NCI-H774 (cell line): ENCODE data around the gene GDI1.

Source experiments
- DNase-seq: peaks from one replicate; lab custom pipeline; 2025; lab: John Stamatoyannopoulos, UW

The GDI1 gene

GRCh38 chrX:154482786-154483185 lies 45.8 kb downstream of the GDI1 start:
- no peak for DNase-seq

GRCh38 chrX:154483325-154483724 lies 46.4 kb downstream of the GDI1 start:
- no peak for DNase-seq

GRCh38 chrX:154484255-154485149 lies 47.5 kb downstream of the GDI1 start:
- no peak for DNase-seq

- no peak for DNase-seq
Observed at GRCh38 chrX:154485150-154486051, 48.4 kb downstream of the GDI1 start.

DNA sequence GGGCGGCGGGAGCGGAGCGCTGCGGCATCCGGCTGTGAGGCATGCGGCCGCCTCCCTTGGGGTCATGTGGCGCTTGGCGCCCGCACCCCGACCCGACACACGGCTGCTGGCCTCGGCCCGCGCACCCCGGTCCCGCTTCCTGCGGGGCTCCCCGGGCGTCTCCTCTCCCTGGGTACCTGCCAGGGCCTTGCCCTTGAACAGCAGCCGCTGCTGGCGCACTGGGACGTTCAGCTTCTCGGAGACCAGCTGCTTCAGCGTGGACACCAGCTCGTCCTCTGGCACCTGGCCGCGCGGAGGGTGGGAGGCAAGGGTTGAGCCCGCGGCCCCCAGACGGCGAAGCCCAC lies 49.1 kb downstream of the GDI1 start:
- DNase-seq: no peak

DNA sequence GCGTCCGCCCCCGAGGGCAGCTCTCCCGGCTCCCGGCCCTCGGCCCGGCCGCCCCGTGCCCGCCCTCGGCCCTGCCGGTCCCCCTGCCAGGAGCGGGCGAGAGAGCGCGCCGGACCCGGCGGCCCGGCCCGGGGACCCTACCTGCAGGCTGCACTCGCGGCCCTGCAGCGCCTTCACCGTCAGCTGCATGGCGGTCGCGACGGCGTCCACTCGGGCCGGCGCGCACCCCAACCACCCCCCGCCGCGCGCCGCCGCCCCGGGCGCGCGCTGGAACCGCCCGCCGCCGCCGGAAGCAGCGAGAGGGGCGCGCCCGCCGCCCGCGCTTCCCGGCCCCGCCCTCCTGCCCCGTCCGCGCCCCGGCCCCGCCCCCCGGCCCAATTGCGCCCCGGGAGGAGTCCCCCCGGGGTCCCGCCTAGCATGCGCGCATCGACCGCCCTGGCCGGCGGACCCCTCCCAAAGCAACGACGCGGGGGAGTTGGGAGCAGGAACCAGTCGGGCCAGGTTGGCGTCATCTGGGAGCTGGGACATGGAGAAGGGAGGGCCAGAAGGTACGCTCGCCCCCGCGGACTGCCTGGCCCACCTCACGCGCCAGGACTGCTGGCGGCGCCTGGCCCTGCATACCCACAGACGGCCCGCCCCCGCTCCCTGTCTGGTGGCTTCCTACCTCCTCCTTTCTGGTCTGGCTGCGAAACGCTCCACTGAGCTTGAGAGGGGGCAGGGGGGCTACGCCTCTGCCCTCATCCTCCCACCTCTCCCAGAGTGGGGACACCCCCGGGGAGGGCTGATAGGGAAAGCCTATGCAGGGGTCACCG lies 49.6 kb downstream of the GDI1 start, which contains the start of gene UBL4A:
UBL4A (minus strand) TSS at position 220 of the 812 bp plus-strand sequence; CDS start at position 189, 31 bp downstream.
- DNase-seq: peak; percentile 48

GRCh38 chrX:154487518-154488290 lies 50.8 kb downstream of the GDI1 start:
- no peak for DNase-seq

DNA sequence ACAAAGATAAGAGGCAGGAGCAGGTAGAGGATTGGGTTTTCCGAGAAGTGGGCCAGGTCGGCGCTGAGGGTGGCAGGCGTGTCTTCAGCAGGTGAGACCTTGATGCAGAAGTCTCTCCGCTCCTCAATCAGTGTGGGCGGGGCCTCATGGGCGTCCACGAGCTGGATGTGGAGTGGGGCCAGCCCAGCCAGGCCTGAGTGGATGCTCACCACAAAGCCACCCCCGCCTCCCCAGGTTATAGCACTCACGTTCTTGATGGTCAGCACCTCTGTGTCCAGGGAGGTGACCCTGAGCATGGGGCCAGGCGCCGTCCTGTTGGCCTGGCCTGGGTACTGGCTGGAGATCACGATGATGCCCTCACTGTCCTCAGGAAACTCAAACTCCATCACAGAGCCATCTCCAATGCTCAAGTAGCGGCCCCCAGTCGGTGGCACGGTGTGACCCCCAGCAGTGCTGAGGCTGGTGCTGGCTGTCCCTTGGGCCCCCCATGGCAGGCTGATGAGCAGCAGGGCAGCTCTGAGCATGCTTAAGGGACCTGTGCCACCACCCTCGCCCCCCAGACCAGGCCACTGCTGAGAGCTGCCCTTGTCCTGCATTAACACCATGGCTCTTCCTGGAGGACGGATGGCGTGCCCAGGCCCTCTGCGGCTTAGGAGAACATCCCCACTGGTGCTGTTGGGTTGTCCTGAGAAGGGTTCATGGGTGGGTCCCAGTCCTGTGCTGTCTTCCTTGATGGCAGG lies 51.6 kb downstream of the GDI1 start:
- DNase-seq: no peak

DNA sequence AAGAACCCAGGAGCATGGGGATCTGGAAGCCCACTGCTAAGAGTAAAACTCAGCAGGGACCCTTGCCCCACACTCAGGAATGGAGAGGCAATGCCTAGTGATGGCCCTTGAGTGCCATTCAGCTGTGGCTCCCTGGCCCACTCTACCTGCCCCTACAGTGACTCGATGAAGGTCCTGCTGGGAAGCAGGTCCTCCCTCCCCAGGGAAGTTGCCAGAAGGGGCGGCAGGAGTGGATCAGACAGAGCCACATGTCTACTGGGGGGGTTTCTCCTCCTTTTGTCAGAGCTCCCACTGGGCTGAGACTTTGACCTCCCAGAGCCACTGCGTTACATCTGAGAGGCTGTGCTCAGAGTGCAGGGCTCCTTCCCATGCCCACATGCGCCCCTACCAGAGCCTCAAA lies 52.2 kb downstream of the GDI1 start:
- DNase-seq: no peak

DNA sequence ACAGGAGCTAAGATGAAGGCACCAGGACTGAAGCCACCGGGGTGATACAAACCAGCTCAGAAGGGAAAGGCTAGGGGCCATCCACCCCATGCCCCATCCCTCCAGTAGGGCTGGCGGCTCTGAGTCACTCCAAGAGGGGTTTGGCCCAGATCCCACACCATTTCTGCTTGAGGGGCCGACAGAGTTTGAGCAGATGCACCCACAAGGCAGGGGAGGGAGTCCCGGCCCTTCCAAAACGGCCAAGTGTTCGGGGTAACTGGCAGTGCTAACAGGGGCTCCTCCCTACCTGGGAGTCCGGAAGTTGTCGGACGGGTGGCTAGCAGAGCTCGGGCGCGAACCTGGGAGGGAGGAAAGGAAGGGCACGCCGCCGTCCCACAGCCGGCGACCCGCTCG lies 53.1 kb downstream of the GDI1 start:
- no peak for DNase-seq

GRCh38 chrX:154490414-154491083 lies 53.6 kb downstream of the GDI1 start, which contains the start of gene SLC10A3:
Gene SLC10A3 (minus strand): TSS chrX:154490629. CDS start chrX:154488940, 1,689 bp downstream.
- DNase-seq: peak; percentile 92
